HFF-Myc (cell line): Measurements from ENCODE around the gene GPLD1.

Experiments used
- DNase-seq: peaks from one replicate; pipeline ENCODE4 v3.0.0-alpha.2; 2011; ENCODE audit warnings: low read depth; ENCODE audit errors: extremely low read depth
- H3K4me3 ChIP-seq: replicated peaks from 2 replicates; pipeline ENCODE4 v1.5.1; 2011; ENCODE audit warnings: low read depth, mild to moderate bottlenecking, control low read depth, low read length
- CTCF ChIP-seq: IDR thresholded peaks from 2 replicates; pipeline ENCODE4 v1.5.1; 2012; ENCODE audit warnings: mild to moderate bottlenecking, low read depth, low read length, control low read depth; ENCODE audit errors: missing control alignments

The GPLD1 gene

GRCh38 chr6:24529985-24530384, 40.6 kb upstream of the GPLD1 start:
- no peak for TF ChIP-seq CTCF
- DNase-seq = no peak
- no peak overlapping the region for H3K4me3 ChIP-seq

DNA sequence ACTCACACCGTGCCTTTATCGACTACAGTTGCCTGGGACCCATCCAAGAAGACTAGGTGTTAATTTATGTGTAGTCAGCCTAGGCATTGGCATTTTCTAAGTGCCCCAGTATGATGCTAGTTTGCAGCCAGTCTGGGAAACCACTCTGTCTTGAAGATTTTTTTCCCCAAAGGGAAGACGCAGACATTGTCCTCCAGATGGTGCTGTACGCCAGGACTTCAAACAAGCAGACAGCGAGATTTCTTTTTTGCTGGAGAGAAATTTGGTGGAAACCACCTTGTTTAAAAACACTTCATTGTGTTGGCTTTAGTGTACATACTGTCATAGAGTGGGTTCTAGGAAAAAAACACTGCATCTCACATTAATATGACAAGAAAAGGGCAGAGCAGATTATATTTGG, 35.4 kb upstream of the GPLD1 start:
- no peak overlapping the region for H3K4me3 ChIP-seq
- peak; percentile 65 for TF ChIP-seq CTCF
- DNase-seq = no peak

DNA sequence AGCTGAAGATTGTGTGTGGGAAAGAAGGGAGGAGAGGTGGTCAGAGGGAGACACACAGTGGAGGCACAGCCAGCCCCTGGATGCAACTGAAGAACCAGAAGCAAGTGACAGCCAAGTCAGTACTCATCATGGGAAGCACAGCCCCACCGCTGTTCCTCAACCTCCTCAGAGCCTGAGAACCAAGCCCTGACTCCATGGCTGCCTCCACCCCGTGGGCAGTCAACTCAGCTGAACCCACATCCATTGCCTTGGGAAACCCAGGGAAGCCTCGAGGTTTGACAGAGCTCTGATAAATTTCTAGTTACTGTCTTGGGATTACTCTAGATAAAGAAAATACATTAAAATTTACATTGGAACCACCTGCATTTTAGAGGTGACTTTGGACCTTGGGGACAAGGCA, 35.0 kb upstream of the GPLD1 start:
- no peak overlapping the region for H3K4me3 ChIP-seq
- no peak for DNase-seq
- TF ChIP-seq CTCF = no peak

GRCh38 chr6:24522228-24523176, 33.1 kb upstream of the GPLD1 start:
- no peak for DNase-seq
- H3K4me3 ChIP-seq = no peak overlapping the region
- TF ChIP-seq CTCF = no peak

GRCh38 chr6:24520929-24521546, 31.7 kb upstream of the GPLD1 start:
- peak; percentile 80 for TF ChIP-seq CTCF
- no peak for DNase-seq
- no peak overlapping the region for H3K4me3 ChIP-seq

GRCh38 chr6:24517659-24518543, 28.5 kb upstream of the GPLD1 start:
- no peak for DNase-seq
- H3K4me3 ChIP-seq = no peak overlapping the region
- TF ChIP-seq CTCF = no peak
